ENCODE data around the gene ATP6V0A1.
"Not testable (repeated sequence)": the region's sequence is repeated elsewhere in the genome, so short reads cannot be mapped to it uniquely, and the experiment has no call there.

ATP6V0A1 gene

GRCh38 chr17:42531455-42532354 lies 73.0 kb downstream of the ATP6V0A1 start:
- peak overlapping the region; percentile 65 for H3K27ac ChIP-seq (ENCODE audit: low read depth, low read length)
- H3K4me3 ChIP-seq (ENCODE audit: low read length) = peak overlapping the region; percentile 55
- peaks cover 15% of the 10 kb centered on the region for H3K4me1 ChIP-seq (ENCODE audit: control insufficient read depth, insufficient read depth, low read length)
- no peaks in the 10 kb centered on the region for H3K36me3 ChIP-seq (ENCODE audit: control insufficient read depth, insufficient read depth, low read length)
- H3K9ac ChIP-seq (ENCODE audit: low read length) = no peak overlapping the region
- no peaks in the 10 kb centered on the region for H3K27me3 ChIP-seq (ENCODE audit: control insufficient read depth, insufficient read depth, low read length)

- H3K4me1 ChIP-seq (ENCODE audit: control insufficient read depth, insufficient read depth, low read length) = peaks cover 17% of the 10 kb centered on the region
- peak overlapping the region; percentile 2 for H3K9ac ChIP-seq (ENCODE audit: low read length)
- H3K36me3 ChIP-seq (ENCODE audit: control insufficient read depth, insufficient read depth, low read length) = peaks cover 8% of the 10 kb centered on the region
- H3K27ac ChIP-seq (ENCODE audit: low read depth, low read length) = peak overlapping the region; percentile 75
- H3K27me3 ChIP-seq (ENCODE audit: control insufficient read depth, insufficient read depth, low read length) = no peaks in the 10 kb centered on the region
- H3K4me3 ChIP-seq (ENCODE audit: low read length) = peak overlapping the region; percentile 83
Observed at GRCh38 chr17:42535155-42536047, 76.7 kb downstream of the ATP6V0A1 start.

GRCh38 chr17:42536048-42536371 lies 77.3 kb downstream of the ATP6V0A1 start, which contains the start of gene NAGLU:
NAGLU (plus strand) TSS chr17:42536241; CDS start chr17:42536273, 32 bp downstream.
- peaks cover 8% of the 10 kb centered on the region for H3K36me3 ChIP-seq (ENCODE audit: control insufficient read depth, insufficient read depth, low read length)
- H3K9ac ChIP-seq (ENCODE audit: low read length) = peak within 1 kb of the TSS; percentile 51
- H3K4me1 ChIP-seq (ENCODE audit: control insufficient read depth, insufficient read depth, low read length) = peaks cover 17% of the 10 kb centered on the region
- H3K4me3 ChIP-seq (ENCODE audit: low read length) = peak within 1 kb of the TSS; percentile 83
- no peaks in the 10 kb centered on the region for H3K27me3 ChIP-seq (ENCODE audit: control insufficient read depth, insufficient read depth, low read length)
- H3K27ac ChIP-seq (ENCODE audit: low read depth, low read length) = peak within 1 kb of the TSS; percentile 75

- H3K36me3 ChIP-seq (ENCODE audit: control insufficient read depth, insufficient read depth, low read length) = peaks cover 8% of the 10 kb centered on the region
- H3K4me1 ChIP-seq (ENCODE audit: control insufficient read depth, insufficient read depth, low read length) = peaks cover 14% of the 10 kb centered on the region
- no peaks in the 10 kb centered on the region for H3K27me3 ChIP-seq (ENCODE audit: control insufficient read depth, insufficient read depth, low read length)
- peak overlapping the region; percentile 75 for H3K27ac ChIP-seq (ENCODE audit: low read depth, low read length)
- peak overlapping the region; percentile 83 for H3K4me3 ChIP-seq (ENCODE audit: low read length)
- peak overlapping the region; percentile 51 for H3K9ac ChIP-seq (ENCODE audit: low read length)
Observed at GRCh38 chr17:42536372-42537155, 77.9 kb downstream of the ATP6V0A1 start.

- H3K9ac ChIP-seq (ENCODE audit: low read length) = peak overlapping the region; percentile 51
- H3K4me1 ChIP-seq (ENCODE audit: control insufficient read depth, insufficient read depth, low read length) = peaks cover 12% of the 10 kb centered on the region
- no peaks in the 10 kb centered on the region for H3K27me3 ChIP-seq (ENCODE audit: control insufficient read depth, insufficient read depth, low read length)
- peak overlapping the region; percentile 48 for H3K27ac ChIP-seq (ENCODE audit: low read depth, low read length)
- peaks cover 8% of the 10 kb centered on the region for H3K36me3 ChIP-seq (ENCODE audit: control insufficient read depth, insufficient read depth, low read length)
- H3K4me3 ChIP-seq (ENCODE audit: low read length) = peak overlapping the region; percentile 83
Observed at GRCh38 chr17:42537156-42537805, 78.6 kb downstream of the ATP6V0A1 start.

GRCh38 chr17:42537826-42538451 lies 79.3 kb downstream of the ATP6V0A1 start:
- Histone ChIP-seq H3K27ac (ENCODE audit: low read depth, low read length) (no peak overlapping the region), H3K27me3 (ENCODE audit: control insufficient read depth, insufficient read depth, low read length) (no peaks in the 10 kb centered on the region), H3K9ac (ENCODE audit: low read length) (no peak overlapping the region), H3K4me1 (ENCODE audit: control insufficient read depth, insufficient read depth, low read length) (peaks cover 12% of the 10 kb centered on the region), H3K36me3 (ENCODE audit: control insufficient read depth, insufficient read depth, low read length) (peaks cover 8% of the 10 kb centered on the region), H3K4me3 (ENCODE audit: low read length) (no peak overlapping the region)

GRCh38 chr17:42538482-42538881 lies 79.8 kb downstream of the ATP6V0A1 start:
- Histone ChIP-seq H3K27me3 (ENCODE audit: control insufficient read depth, insufficient read depth, low read length) (no peaks in the 10 kb centered on the region), H3K4me1 (ENCODE audit: control insufficient read depth, insufficient read depth, low read length) (peaks cover 12% of the 10 kb centered on the region), H3K4me3 (ENCODE audit: low read length) (no peak overlapping the region), H3K27ac (ENCODE audit: low read depth, low read length) (no peak overlapping the region), H3K9ac (ENCODE audit: low read length) (no peak overlapping the region), H3K36me3 (ENCODE audit: control insufficient read depth, insufficient read depth, low read length) (peaks cover 8% of the 10 kb centered on the region)

GRCh38 chr17:42540558-42540957 lies 81.9 kb downstream of the ATP6V0A1 start:
- not testable (repeated sequence) for H3K9ac ChIP-seq (ENCODE audit: low read length); H3K4me3 ChIP-seq (ENCODE audit: low read length); H3K27me3 ChIP-seq (ENCODE audit: control insufficient read depth, insufficient read depth, low read length); H3K4me1 ChIP-seq (ENCODE audit: control insufficient read depth, insufficient read depth, low read length); H3K27ac ChIP-seq (ENCODE audit: low read depth, low read length)
- H3K36me3 ChIP-seq (ENCODE audit: control insufficient read depth, insufficient read depth, low read length) = peaks cover 10% of the 10 kb centered on the region

- H3K9ac ChIP-seq (ENCODE audit: low read length) = no peak overlapping the region
- peaks cover 10% of the 10 kb centered on the region for H3K36me3 ChIP-seq (ENCODE audit: control insufficient read depth, insufficient read depth, low read length)
- H3K27me3 ChIP-seq (ENCODE audit: control insufficient read depth, insufficient read depth, low read length) = no peaks in the 10 kb centered on the region
- H3K4me3 ChIP-seq (ENCODE audit: low read length) = no peak overlapping the region
- H3K4me1 ChIP-seq (ENCODE audit: control insufficient read depth, insufficient read depth, low read length) = peaks cover 6% of the 10 kb centered on the region
- no peak overlapping the region for H3K27ac ChIP-seq (ENCODE audit: low read depth, low read length)
Observed at GRCh38 chr17:42541041-42541833, 82.6 kb downstream of the ATP6V0A1 start.

- no peak overlapping the region for H3K4me3 ChIP-seq (ENCODE audit: low read length)
- no peaks in the 10 kb centered on the region for H3K27me3 ChIP-seq (ENCODE audit: control insufficient read depth, insufficient read depth, low read length)
- H3K4me1 ChIP-seq (ENCODE audit: control insufficient read depth, insufficient read depth, low read length) = no peaks in the 10 kb centered on the region
- no peak overlapping the region for H3K27ac ChIP-seq (ENCODE audit: low read depth, low read length)
- peaks cover 10% of the 10 kb centered on the region for H3K36me3 ChIP-seq (ENCODE audit: control insufficient read depth, insufficient read depth, low read length)
- no peak overlapping the region for H3K9ac ChIP-seq (ENCODE audit: low read length)
Observed at GRCh38 chr17:42543190-42544079, 84.8 kb downstream of the ATP6V0A1 start.

Measured in rectal smooth muscle tissue (tissue), 1 donor.